ENCODE data around the gene SEC22C. TPM values are rescaled to one million over a fixed set of nuclear protein-coding genes. Genes with fewer than 3 reads are reported as not detected.
A peak's percentile ranks its signal among the peaks of the same experiment; 100 is the strongest.

Gene SEC22C, protein sequence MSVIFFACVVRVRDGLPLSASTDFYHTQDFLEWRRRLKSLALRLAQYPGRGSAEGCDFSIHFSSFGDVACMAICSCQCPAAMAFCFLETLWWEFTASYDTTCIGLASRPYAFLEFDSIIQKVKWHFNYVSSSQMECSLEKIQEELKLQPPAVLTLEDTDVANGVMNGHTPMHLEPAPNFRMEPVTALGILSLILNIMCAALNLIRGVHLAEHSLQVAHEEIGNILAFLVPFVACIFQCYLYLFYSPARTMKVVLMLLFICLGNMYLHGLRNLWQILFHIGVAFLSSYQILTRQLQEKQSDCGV
- 10 to 100 TPM; 35.2 to 38.4 TPM for total RNA-seq
- polyA plus RNA-seq (2013, experiment 1 of 2), result 44.3 TPM
- 40.9 TPM for polyA plus RNA-seq (2013, experiment 2 of 2)
- long read RNA-seq, experiment 1, partial matches to known transcripts, result 10 of 15 reads
- long read RNA-seq, experiment 1, other reads (novel, unspliced or antisense), result 3 of 15 reads
- long read RNA-seq, experiment 2, transcript SEC22C-202 (7 exons, 1,608 nt), result major isoform, 15 of 36 reads
- long read RNA-seq, experiment 2, transcript SEC22C-201 (7 exons, 1,380 nt), result minor isoform, 8 of 36 reads
- long read RNA-seq, experiment 2, partial matches to known transcripts, result 1 of 36 reads
- long read RNA-seq, experiment 2, other reads (novel, unspliced or antisense), result 12 of 36 reads
- long read RNA-seq, experiment 3, transcript SEC22C-201 (7 exons, 1,380 nt), result major isoform, 42 of 107 reads
- long read RNA-seq, experiment 3, transcript SEC22C-202 (7 exons, 1,608 nt), result minor isoform, 31 of 107 reads
- long read RNA-seq, experiment 3, partial matches to known transcripts, result 2 of 107 reads
- long read RNA-seq, experiment 3, other reads (novel, unspliced or antisense), result 31 of 107 reads
- long read RNA-seq, experiment 4, transcript SEC22C-201 (7 exons, 1,380 nt), result minor isoform, 5 of 59 reads
- long read RNA-seq, experiment 4, transcript SEC22C-202 (7 exons, 1,608 nt), result major isoform, 33 of 59 reads
- long read RNA-seq, experiment 4, partial matches to known transcripts, result 1 of 59 reads
- long read RNA-seq, experiment 4, other reads (novel, unspliced or antisense), result 19 of 59 reads

- Histone ChIP-seq H3K4me3 (ENCODE audit: low read length) (peak within 1 kb of the TSS; percentile 89), H3K27me3 (ENCODE audit: control insufficient read depth, insufficient read depth, low read length, poor library complexity, severe bottlenecking) (no peaks in the 10 kb centered on the region), H3K9me3 (ENCODE audit: control insufficient read depth, low read length) (no peaks in the 10 kb centered on the region), H3K4me1 (ENCODE audit: control insufficient read depth, insufficient read depth, low read length) (no peaks in the 10 kb centered on the region), H3K27ac (ENCODE audit: low read depth, low read length) (peak within 1 kb of the TSS; percentile 92), H3K9ac (ENCODE audit: extremely low read depth, low read length, poor library complexity, severe bottlenecking) (peak within 1 kb of the TSS; percentile 87), H3K36me3 (ENCODE audit: control insufficient read depth, insufficient read depth, low read length) (peaks cover 12% of the 10 kb centered on the region)
- Mint-ChIP-seq H3K9me3 (peaks cover 3% of the 10 kb centered on the region), H3K4me1 (peaks cover 26% of the 10 kb centered on the region), H3K27me3 (ENCODE audit: insufficient read depth) (no peaks in the 10 kb centered on the region), H3K36me3 (ENCODE audit: low read depth) (peaks cover 20% of the 10 kb centered on the region), H3K27ac (peak within 1 kb of the TSS; percentile 98), H3K4me3 (peak within 1 kb of the TSS; percentile 81)
- 0 to 1% methylated on average over 27 to 77 of the region's 77 CpGs for WGBS, 2 experiments (ENCODE audit: insufficient coverage in 1 of 2, insufficient read length in 1 of 2)
- peak; percentile 99 for DNase-seq
- TF ChIP-seq CTCF (conservative IDR thresholded peaks at IDR 0.05), result no peak
These were observed at the start of gene SEC22C for GRCh38 chr3:42581709-42582473. TSS of gene SEC22C (minus strand) at chr3:42581967. CDS start at chr3:42569046, 12,921 bp downstream.

DNA sequence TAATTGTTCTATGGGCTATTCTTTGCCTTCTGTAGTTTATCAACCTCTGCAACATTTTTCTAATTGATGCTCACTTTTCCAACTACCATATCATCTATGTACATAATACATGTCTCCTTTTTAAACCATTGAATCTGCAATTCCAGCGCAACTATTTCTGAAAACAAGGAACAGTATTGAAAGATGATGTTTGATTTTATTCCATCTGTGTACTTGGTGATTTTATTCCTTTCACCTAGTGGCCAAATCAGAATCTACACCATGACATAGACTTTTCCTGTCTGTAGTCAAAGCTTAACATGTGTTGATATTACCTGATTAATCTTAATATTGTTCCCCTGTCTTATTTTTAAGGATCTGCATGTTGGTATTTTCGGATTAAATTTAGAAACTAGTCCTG lies 31.7 kb upstream of the SEC22C start:
- no peak overlapping the region for H3K27ac ChIP-seq (ENCODE audit: low read depth, low read length)
- Mint-ChIP-seq H3K36me3 (ENCODE audit: low read depth) (peaks cover 28% of the 10 kb centered on the region), H3K27ac (peak overlapping the region; percentile 32), H3K4me1 (peaks cover 3% of the 10 kb centered on the region), H3K27me3 (ENCODE audit: insufficient read depth) (no peaks in the 10 kb centered on the region), H3K9me3 (no peaks in the 10 kb centered on the region), H3K4me3 (no peak overlapping the region)
- no peak overlapping the region for H3K4me3 ChIP-seq (ENCODE audit: low read length)
- no peak overlapping the region for H3K9ac ChIP-seq (ENCODE audit: extremely low read depth, low read length, poor library complexity, severe bottlenecking)
- H3K36me3 ChIP-seq (ENCODE audit: control insufficient read depth, insufficient read depth, low read length), result peaks cover 62% of the 10 kb centered on the region
- peak; percentile 75 for TF ChIP-seq CTCF (conservative IDR thresholded peaks at IDR 0.05)
- no peak for DNase-seq
- WGBS, 2 experiments (ENCODE audit: insufficient coverage in 1 of 2, insufficient read length in 1 of 2), result 94% methylated on average over 2 of the region's 2 CpGs; no CpG with 5 or more reads in 1 of the 2 experiments
- H3K9me3 ChIP-seq (ENCODE audit: control insufficient read depth, low read length), result no peaks in the 10 kb centered on the region
- no peaks in the 10 kb centered on the region for H3K27me3 ChIP-seq (ENCODE audit: control insufficient read depth, insufficient read depth, low read length, poor library complexity, severe bottlenecking)
- H3K4me1 ChIP-seq (ENCODE audit: control insufficient read depth, insufficient read depth, low read length), result no peaks in the 10 kb centered on the region

GRCh38 chr3:42612928-42613327 lies 31.2 kb upstream of the SEC22C start:
- Mint-ChIP-seq H3K27ac (peak overlapping the region; percentile 32), H3K36me3 (ENCODE audit: low read depth) (peaks cover 32% of the 10 kb centered on the region), H3K4me1 (peaks cover 3% of the 10 kb centered on the region), H3K4me3 (no peak overlapping the region), H3K9me3 (no peaks in the 10 kb centered on the region), H3K27me3 (ENCODE audit: insufficient read depth) (no peaks in the 10 kb centered on the region)
- Histone ChIP-seq H3K4me1 (ENCODE audit: control insufficient read depth, insufficient read depth, low read length) (no peaks in the 10 kb centered on the region), H3K9me3 (ENCODE audit: control insufficient read depth, low read length) (no peaks in the 10 kb centered on the region), H3K4me3 (ENCODE audit: low read length) (no peak overlapping the region), H3K27ac (ENCODE audit: low read depth, low read length) (no peak overlapping the region), H3K27me3 (ENCODE audit: control insufficient read depth, insufficient read depth, low read length, poor library complexity, severe bottlenecking) (no peaks in the 10 kb centered on the region), H3K9ac (ENCODE audit: extremely low read depth, low read length, poor library complexity, severe bottlenecking) (no peak overlapping the region), H3K36me3 (ENCODE audit: control insufficient read depth, insufficient read depth, low read length) (peaks cover 62% of the 10 kb centered on the region)
- WGBS, 2 experiments (ENCODE audit: insufficient coverage in 1 of 2, insufficient read length in 1 of 2), result 92 to 100% methylated on average over 1 to 3 of the region's 3 CpGs
- TF ChIP-seq CTCF (conservative IDR thresholded peaks at IDR 0.05), result no peak
- DNase-seq, result no peak

Data from endodermal cell (in vitro differentiated cells).